GM11168 (cell line): Measurements from ENCODE around the gene STK32B.
"Not testable (repeated sequence)": the region's sequence is repeated elsewhere in the genome, so short reads cannot be mapped to it uniquely, and the experiment has no call there.

Experiments used
- in situ Hi-C: fragments of 300-500 bp; cut with MboI; formaldehyde crosslinking; loops from one replicate; pipeline ENCODE4 v1.12.0; 2022; ENCODE audit warnings: low sequenced_read_pairs; ENCODE audit not compliant: unreplicated experiment

STK32B gene

GRCh38 chr4:5144384-5144783 is 93.1 kb downstream of the STK32B start:
- in situ Hi-C loops: no loop called here

- in situ Hi-C loops: no loop called here
Observed at GRCh38 chr4:5146248-5146647, 95.0 kb downstream of the STK32B start.

DNA sequence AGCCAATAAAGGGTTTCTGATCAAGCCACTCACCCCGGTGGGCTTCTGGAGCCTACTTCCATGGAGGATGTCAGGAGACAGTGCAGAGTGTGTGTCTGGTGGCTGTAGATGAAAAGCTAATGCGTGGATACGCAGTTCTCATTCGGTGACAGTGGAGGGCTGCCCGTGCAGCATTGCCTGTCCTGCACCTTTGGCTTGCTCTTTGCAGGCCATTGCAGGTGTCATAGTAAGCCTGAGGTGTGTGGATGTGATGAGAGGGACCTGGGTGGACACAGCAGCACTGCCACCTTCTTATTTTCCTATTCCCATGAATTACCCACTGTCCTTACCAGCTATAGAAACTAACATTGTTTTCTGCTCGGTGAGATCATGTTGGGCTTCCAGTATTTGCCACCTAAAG is 101.2 kb downstream of the STK32B start:
- in situ Hi-C loops: no loop called here

DNA sequence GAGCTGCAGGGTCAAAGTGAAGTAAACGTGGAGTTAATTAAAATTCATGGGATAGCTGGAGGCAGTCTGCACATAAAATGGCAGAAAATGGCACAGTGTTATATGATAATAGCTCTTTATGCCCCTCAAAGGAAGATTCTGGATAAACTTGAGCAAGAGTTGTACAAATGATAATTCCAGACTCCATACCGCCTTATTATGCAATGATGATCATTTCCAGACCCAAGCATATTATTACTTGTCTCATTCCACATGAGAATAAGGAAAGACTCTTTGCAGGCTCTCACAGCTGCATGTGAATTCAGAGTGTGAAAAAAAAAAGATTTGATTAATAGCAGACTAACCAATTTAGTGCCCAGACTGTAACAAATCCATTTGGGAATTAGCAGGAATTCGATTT is 105.4 kb downstream of the STK32B start:
- in situ Hi-C loops: no loop called here

GRCh38 chr4:5157791-5158770 is 106.8 kb downstream of the STK32B start:
- in situ Hi-C loops: no loop called here

DNA sequence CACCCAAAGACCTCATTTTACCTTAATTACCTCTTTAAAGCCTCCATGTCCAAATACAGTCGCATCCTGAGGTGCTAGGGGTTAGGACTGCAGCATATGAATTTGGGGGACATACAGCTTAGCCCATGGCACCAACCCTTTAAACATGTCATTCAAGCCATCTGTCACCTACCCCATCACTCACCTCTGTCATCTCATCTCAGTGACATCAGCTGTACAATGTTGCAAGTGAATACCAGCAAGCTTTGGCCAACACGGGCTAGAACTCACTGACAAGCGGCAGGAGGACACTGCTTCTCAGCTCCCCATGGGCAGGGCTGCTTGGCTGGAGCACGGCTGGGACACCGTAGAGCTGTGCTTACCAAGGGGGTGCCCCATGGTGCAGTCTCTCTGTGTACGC is 107.5 kb downstream of the STK32B start:
- in situ Hi-C loops: no loop called here

GRCh38 chr4:5160668-5161067 is 109.4 kb downstream of the STK32B start:
- in situ Hi-C loops: no loop called here

GRCh38 chr4:5162909-5163508 is 111.7 kb downstream of the STK32B start:
- in situ Hi-C loops: no loop called here

- in situ Hi-C loops: no loop called here
Observed at GRCh38 chr4:5164221-5164912, 113.1 kb downstream of the STK32B start.

DNA sequence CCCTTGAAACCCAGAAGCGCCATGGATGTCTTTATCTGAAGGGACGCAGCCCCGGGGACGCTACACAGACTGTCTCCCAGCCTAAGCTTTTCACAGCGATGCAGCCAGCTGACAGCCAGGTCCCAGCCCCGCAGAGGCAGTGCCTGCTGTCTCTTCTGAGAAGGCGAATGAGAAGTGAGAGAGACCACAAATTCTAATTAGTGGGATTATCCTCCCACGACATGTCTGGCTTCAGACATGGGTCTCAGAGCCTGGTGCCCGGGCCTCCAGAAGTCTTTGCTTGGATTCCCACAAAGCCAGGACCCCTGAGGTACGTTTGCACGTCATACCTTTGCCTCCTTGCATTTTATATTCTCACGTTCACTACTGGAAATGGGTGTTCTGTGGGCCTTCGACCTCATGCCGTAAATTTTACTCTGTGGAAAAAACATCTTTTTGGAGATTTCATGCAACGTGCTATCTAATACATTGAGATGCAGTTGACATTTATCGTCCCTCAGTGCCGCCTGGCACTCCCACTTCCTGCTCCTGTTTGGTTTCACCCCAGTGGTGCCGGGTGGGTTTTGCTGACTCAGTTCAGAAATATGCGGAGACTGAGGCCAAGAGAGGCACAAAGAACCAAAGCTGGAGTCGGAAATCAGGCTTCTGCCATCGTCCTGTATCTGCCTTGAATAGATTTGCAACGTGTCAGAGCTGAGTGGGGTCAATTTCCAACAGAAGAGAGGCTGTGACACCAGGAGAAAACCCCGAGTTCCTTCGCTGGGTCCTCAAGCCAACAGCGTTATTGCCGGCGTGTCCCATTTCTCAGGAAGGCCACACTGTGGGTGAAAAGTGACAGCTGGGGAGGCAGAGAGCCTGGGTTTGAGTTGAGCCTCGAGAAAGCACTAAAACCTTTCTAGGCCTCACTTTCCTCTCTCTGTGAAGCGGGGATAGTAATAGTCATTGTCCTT is 114.4 kb downstream of the STK32B start:
- in situ Hi-C loops: no loop called here

- in situ Hi-C loops: no loop called here
Observed at GRCh38 chr4:5166377-5166776, 115.1 kb downstream of the STK32B start.

- in situ Hi-C loops: no loop called here
Observed at GRCh38 chr4:5168891-5169290, 117.6 kb downstream of the STK32B start.

DNA sequence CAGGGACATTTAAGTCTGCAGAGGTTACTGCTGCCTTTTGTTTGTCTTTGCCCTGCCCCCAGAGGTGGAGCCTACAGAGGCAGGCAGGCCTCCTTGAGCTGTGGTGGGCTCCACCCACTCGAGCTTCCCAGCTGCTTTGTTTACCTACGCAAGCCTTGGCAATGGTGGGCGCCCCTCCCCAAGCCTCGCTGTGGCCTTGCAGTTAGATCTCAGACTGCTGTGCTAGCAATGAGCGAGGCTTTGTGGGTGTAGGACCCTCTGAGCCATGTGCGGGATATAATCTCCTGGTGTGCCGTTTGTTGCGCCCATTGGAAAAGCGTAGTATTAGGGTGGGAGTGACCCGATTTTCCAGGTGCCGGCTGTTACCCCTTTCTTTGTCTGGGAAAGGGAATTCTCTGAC is 124.6 kb downstream of the STK32B start:
- in situ Hi-C loops: not testable (repeated sequence)

DNA sequence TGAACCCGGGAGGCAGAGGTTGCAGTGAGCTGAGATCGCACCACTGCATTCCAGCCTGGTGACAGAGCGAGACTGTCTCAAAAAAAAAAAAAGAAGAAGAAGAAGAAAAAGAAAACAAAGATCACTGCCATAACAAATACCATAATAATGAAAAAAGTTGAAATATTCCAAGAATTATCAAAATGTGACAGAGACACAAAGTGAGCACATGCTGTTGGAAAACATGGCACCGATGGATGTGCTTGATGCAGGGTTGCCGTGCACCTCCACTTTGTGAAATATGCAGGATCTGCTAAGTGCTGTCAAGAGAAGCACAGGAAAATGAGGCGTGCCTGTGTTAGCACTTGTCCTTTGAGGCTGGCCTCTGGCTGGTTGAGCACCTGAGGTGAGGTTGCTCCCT is 133.3 kb downstream of the STK32B start:
- in situ Hi-C loops: no loop called here

DNA sequence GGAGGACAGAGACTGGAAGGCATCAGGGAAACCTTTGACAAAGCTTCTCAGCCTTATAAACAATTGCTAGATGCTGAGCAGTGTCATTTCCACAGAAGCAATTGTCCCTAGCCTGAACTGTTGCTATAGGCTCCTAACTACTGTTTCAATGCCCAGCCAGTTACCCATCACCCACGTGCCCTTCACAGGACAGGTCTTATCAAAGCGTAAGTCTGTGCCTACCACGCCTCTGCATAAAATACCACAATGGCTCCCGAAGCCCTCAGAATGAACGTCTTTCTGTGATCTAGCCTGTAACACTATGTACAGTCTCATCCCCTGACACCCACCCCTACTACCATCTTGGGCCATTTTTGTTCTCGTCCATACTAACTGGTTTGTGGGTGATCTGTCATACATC is 134.3 kb downstream of the STK32B start:
- in situ Hi-C loops: no loop called here

- in situ Hi-C loops: no loop called here
Observed at GRCh38 chr4:5186271-5187064, 135.2 kb downstream of the STK32B start.

DNA sequence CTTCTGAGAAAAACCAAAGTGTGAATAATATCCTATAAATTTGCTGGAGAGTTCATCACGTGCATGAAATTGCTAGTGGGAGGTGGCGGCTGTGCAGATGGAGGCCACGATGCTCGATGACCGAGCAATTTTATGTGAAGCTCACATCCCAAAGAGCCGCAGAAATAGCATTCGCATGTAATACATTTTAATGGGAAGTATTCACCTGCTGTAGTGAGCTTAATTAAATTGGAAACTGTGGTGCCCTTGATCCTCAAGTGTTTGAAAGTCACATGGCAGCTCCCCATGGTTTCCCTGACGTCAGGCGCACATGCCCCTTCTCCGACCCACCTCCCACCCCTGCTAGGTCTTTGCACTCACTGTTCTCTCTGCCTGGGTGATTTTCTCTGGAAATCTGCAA is 136.8 kb downstream of the STK32B start:
- in situ Hi-C loops: no loop called here

DNA sequence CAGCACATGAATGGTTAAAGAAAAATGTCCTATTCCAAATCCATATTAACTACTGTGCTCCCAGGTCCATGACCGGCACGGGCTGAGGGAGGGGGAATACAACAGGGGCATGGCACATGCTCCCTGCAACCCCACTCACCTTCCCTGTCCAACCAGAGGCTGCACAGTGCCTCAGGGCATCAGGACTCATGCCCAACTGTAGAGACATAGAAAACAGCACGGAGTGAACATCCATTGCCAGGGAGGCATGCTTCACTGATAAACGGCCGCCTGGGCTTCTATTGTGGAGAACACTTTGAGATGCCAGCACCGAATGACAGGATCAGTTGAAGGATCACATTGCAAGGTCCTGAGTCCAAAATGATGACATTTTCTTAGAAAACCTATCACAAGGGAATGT is 140.6 kb downstream of the STK32B start:
- in situ Hi-C loops: no loop called here

- in situ Hi-C loops: no loop called here
Observed at GRCh38 chr4:5192271-5192670, 141.0 kb downstream of the STK32B start.
